Muscle of back (tissue), 11 donors: ENCODE measurements around the gene MRPS35. TPM values are rescaled to one million over a fixed set of nuclear protein-coding genes. Genes with fewer than 3 reads are reported as not detected.

Experiments used
- DNase-seq, 3 donors: peaks; one replicate each; pipeline versions ENCODE4 v3.0.0 to v3.0.0-alpha.2; 2013
- polyA plus RNA-seq, 10 donors: library from polyadenylated mRNA; unstranded; fragments of 120-200 nt; gene quantifications; one replicate each; pipeline ENCODE4 v1.2.1, GENCODE V29; 2013; ENCODE audit not compliant: insufficient read length in 10 of 10

The MRPS35 gene
- polyA plus RNA-seq, 10 donors = 45.8 to 62.9 (median 49.1) TPM

GRCh38 chr12:27802936-27803335 is 92.3 kb downstream of the MRPS35 start:
- no peak for DNase-seq

GRCh38 chr12:27805238-27805637 is 94.6 kb downstream of the MRPS35 start:
- no peak for DNase-seq

Other genes starting within 250 kb of the MRPS35 start
- 10 to 100 TPM; 23.2 to 51.9 (median 35.8) TPM for gene PPFIBP1, start 186.6 kb upstream of the MRPS35 start, polyA plus RNA-seq
- gene REP15, start 14.4 kb upstream of the MRPS35 start, polyA plus RNA-seq = 1 to 10 TPM in 9 of 10 donors, under 1 TPM in 1; 0.34 to 2.4 (median 1.2) TPM
- gene KLHL42, start 69.4 kb downstream of the MRPS35 start, polyA plus RNA-seq = 10 to 100 TPM; 10.9 to 19.9 (median 14.1) TPM
- under 1 TPM in 3 of 10 donors, not detected in 7; 0.12 to 0.41 (median 0.31) TPM for gene MANSC4, start 69.4 kb downstream of the MRPS35 start, polyA plus RNA-seq